NCI-H128 (cell line): ENCODE results near the gene SLC2A10.

Experiments
- DNase-seq: peaks from one replicate; lab custom pipeline; 2025; ENCODE audit not compliant: unreplicated experiment; lab: John Stamatoyannopoulos, UW

SLC2A10 gene

GRCh38 chr20:46702447-46703203 is 6.8 kb upstream of the SLC2A10 start:
- no peak for DNase-seq

- no peak for DNase-seq
Observed at GRCh38 chr20:46703435-46703834, 6.0 kb upstream of the SLC2A10 start.

GRCh38 chr20:46704714-46705377 is 4.6 kb upstream of the SLC2A10 start:
- DNase-seq, result no peak

DNA sequence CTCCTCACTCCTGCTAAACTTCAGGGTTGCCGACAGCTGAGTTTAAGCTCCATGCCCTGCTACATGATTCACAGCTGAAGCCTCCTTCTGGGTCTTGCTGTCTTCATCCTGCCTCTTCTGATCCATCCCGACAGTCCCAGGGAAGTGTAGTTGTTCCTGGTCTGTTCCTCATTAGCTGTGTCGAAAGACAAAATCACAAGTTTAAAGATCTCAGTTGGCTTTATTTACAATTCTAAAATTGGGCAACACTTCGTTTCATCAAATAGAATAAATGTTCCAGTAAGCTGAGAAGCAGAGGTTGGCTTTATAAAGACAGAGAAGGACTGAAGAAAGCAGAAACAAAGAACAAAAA is 4.1 kb upstream of the SLC2A10 start:
- DNase-seq, result no peak

DNA sequence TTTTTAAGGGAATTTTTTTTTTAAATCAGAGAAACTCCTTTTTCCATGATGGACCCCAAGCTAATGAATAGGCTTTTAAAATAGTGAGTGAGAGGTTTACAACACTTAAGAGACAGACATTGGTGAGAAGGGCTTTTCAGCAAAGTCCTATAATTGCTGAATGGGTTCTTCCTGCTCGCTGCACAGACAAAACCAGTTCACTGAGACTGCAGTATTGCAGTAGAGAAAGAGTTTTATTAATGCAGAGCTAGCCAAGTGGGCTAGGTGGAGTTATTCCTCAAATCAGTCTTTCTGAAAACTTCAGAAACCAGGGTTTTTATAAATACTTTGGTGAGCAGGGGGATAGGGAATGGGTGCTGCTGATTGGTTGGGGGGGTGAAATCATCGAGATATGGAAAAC is 3.2 kb upstream of the SLC2A10 start:
- DNase-seq, result no peak

DNA sequence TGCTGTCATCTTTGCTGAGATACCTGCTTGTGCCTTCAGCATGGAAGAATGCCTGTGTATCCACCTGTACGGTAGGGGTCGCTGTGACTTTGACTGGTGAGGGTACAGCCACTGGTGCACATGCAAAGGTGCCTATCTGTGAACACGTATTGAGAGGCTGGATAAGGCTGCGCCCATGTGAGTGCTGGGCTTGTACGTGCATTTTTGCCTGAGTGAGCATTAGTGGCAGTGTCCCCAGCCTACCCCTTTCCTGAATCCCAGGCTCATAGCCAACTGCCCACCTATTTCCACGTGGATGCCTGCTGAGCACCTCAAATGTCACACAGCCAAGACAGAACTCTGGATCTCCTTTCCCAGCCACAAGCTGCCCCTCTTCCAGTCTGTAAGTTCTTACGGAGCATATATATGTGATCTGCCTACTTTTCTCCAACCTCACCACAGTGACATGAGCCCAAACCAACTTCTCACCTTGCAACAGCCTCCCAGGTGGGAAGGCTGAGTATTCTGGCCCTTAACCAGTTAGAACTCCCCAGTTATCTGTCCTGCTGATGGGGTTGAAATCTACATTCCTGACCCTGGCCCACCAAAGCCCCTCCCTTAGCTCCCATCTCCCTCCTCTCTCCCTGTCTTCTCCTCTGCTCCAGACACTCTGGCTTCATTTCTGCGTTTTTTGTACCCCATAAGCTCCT is 1.1 kb upstream of the SLC2A10 start:
- no peak for DNase-seq

DNA sequence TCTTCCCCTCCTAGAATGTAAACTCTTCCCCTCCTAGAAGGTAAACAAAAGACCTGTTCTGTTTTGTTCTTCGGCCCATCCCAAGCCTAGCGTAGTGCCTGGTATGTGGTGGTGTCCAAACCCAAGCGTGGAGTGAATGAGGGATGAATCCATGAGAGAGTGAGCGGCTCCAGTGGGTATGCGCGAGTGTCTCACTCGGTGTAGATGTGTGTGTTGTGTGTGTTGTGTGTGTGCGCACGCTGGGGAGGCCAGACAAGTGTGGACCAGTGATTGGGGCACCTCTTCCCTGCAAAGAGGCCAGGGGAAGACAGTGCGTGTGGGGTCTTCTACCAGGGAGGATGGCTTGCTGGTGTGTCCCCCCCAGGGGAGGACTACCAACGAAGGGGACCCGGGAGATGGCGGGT is 392 bp upstream of the SLC2A10 start:
- DNase-seq, result no peak

DNA sequence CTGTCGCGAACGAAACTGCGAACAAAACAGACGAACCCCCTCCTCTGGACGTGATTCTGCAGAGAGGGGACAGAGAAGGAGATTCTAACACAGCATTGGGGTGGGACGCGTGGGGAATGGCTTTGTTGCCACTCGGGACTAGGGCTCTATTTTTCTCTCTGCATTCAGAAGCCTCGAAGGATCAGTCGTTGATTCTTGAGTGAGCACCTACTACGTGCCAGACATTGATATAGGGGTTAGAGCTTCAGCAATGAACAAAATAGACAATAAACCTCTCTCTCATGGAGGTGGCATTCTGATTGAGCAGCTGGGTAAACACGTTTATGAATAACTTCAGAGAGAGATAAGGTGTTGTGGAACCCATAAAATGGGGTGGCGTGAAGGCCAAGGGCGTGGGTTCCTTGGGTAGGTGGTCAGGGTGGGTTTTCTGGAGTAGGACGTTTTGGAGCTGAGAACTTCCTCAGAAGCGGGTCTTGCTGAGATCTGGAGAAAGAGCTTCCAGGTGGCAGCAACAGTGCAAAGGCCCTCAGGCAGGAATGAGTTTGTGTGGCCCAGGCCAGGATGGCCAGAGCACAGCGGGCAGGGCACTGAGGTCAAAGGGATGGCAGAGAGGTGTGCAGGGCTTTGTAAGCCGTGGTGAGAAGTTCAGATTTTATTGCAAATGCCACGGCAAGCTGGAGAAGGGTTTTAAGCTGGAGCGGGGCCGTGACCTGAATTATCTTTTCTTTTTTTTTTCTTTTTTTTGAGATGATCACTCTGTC is 884 bp downstream of the SLC2A10 start:
- DNase-seq, result no peak

GRCh38 chr20:46712056-46712636 is 2.7 kb downstream of the SLC2A10 start:
- no peak for DNase-seq

DNA sequence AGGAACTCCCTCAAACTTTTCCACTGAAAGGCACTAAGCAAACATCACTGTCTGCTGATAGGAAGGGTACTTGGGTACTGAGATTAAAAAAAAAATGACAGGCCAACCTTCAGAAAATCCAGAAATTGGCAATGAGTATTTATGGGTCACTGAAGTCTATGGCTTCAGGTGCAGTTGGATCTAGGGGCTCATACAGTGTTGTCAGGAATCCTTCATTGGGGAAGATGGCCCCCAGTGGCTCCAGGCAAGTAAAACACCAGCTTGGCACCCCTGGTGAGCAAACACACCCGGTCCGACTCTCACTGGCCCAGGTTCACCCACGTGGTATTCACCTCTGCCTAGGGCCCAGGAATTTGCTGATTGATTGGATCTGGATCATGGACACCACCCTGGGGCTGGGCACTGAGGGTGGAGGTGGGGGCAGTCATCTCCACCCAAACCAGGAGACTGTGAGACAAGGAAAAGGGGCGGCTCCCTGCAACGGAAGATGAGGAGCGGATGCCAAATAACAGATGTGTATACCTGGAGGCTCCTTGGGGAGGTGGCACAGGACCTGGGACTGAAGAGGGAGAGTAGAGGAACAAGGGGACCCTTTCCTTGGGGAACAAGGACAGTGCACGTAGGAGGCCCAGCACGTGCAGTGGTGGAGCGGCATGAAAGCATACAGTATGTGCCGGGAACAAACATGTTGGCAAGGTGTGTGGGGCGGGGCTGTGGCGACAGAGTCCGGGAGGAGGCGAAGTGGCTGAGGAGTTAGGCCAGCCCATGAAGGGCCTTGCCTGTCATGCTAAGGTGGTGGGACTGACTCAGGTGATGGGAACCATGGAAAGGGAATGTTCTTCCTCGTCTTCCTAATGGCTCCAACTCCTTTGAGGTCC is 4.7 kb downstream of the SLC2A10 start:
- DNase-seq, result no peak

GRCh38 chr20:46715292-46715756 is 5.9 kb downstream of the SLC2A10 start:
- DNase-seq, result no peak

DNA sequence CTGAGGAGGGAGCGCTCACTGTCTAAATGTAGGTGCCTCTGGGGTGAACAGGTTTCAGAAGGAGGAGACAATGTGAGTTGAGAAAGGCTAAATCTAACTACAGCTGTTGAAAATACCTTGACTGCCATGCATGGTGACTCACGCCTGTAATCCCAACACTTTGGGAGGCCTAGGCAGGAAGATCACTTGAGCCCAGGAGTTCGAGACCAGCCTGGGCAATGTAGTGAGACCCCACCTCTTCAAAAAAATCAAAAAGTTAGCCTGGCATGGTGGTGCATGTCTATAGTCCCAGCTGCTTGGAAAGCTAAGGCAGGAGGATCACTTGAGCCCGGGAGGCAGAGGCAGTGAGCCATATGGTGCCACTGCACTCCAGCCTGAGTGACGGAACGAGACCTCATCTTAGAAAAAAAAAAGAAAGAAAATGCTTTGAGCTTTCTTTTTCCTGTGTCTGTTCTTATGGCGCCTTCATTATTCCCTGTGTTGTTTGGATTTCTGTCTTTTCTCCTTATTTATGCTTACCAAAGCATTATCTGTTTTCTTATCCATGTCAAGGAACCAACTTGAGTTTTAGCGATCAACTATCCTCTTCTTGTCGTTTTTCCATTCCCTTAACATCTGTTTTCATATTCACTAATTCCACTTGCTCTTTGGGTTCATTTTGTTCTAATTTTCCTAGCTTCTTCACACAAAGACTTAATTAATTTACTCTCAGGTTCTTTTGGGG is 8.5 kb downstream of the SLC2A10 start:
- DNase-seq, result no peak

GRCh38 chr20:46720019-46720418 is 10.6 kb downstream of the SLC2A10 start:
- no peak for DNase-seq

DNA sequence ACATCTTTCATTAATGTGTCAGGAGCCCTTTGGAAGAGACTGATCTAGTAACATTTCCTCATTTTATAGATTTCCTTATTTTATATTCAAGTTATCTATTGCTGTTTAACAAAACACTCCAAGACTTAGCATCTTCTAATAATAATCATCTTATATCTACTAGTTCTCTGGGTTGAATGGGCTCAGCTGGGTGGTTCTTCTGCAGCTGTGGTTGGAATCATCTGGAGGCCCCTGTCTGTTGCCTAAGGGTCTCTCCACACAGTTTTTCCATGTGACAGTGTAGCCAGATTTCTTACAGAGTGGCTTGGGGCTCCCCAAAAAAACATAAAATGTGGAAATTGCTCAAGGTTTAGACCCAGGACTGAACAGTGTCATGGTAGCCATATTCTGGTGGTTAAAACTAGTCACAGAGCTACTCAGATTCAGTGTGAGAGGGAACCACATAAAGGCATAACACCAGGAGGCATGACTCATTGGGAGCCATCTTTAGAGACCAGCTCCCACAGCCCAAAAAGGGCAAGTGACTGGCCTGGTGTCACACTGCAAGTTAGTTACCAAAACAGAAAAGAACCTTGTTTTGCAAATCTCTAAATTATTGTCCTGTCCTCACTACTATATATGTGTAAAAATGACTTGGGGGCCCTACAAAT is 11.5 kb downstream of the SLC2A10 start:
- no peak for DNase-seq

DNA sequence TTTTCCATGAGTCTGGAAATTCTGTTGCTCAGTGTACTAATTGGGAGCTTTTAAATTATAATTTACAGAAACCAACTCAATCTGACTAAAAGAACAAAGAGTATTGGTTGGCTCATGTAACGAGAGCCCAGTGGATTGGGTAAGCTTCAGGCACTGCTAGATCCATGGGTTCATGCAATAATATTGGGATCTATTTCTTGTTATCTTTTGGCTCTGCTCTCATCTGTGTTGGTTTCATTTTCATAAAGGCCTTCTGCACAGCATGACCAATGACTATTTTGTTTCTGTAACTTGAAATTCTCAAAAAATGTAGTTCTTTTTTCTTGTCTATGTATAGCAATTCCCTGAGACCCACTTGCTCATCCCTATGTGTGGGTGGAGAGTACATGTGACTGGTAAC is 12.0 kb downstream of the SLC2A10 start:
- DNase-seq, result no peak

DNA sequence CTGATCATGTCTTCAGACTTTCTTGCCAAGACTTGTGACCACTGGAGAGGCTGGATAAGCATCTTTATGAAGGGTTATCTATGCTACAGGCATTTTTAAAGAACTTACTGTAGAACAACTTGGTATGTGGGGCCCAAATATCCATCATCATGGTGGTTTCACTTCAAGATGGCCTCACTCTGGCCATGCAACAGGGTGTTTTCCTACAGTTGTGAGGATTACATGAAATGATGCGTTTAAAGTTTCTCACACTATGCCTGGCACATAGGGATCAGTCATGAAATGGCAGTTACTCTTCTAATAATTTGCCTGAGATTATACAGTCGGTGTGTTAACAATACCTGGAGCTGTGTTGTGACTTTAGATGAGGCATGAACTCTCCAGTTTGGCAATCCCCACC is 13.0 kb downstream of the SLC2A10 start:
- no peak for DNase-seq

DNA sequence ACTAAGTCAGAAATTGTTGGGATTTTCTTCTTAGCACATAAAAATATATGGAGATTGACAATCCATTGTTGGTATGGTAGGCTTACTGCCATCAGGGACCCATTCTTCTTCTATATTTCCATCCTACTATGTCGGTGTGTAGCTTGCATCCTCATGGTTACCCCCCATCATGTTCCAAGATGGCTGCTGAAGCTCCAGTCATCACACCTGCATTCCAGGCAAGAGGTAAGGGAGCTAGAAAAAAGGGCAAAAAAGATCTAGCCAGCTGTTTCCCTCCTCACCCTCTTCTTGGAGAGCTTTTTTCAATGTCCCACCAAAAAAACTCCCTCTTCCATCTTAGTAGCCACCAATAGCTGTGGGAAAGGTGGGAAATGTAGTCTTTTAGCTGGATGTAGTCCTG is 13.6 kb downstream of the SLC2A10 start:
- no peak for DNase-seq

GRCh38 chr20:46724343-46724959 is 15.0 kb downstream of the SLC2A10 start:
- no peak for DNase-seq
